ENCODE measurements around the gene P2RY6.

Gene P2RY6

DNA sequence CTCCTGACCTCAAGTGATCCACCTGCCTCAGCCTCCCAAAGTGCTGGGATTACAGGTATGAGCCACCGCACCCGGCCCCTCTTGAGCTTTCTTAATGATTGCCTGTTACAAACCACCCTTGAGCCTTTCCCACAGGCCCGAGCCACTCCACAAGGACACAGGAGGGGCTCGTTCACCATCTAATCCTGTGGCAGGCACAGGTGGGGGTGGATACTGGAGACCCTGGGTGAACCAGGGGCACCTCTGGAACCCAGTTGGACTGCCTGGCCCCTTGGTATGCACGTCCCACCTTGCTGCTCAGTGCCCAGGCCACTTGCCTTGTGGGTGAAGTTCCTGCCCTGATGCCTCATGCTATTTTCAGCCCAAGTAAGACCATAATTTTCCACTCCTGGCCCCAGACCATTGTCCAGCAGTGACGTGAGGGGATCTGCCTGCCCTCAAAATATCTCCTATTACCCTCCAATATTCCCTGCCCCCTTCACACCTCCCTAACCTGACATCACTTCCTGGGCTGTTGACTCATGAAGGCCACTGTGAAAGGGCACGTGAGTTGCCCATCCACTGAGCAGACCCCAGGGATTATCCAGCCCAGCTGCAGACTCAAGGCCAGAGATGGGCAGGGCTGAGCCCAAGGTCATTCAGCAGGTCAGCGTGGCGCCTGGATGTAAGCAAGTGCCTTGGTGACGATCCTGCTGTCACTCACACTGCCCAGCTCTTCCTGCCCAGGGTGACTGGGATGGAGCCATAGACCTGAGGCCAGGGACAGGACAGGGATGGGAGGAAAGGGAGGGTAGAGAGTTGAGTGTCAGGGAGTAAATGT lies 34.5 kb upstream of the P2RY6 start:
- DNase-seq = no peak

- no peak for DNase-seq
Observed at GRCh38 chr11:73239111-73239521, 33.0 kb upstream of the P2RY6 start.

GRCh38 chr11:73239571-73240189 lies 32.5 kb upstream of the P2RY6 start:
- no peak for DNase-seq

DNA sequence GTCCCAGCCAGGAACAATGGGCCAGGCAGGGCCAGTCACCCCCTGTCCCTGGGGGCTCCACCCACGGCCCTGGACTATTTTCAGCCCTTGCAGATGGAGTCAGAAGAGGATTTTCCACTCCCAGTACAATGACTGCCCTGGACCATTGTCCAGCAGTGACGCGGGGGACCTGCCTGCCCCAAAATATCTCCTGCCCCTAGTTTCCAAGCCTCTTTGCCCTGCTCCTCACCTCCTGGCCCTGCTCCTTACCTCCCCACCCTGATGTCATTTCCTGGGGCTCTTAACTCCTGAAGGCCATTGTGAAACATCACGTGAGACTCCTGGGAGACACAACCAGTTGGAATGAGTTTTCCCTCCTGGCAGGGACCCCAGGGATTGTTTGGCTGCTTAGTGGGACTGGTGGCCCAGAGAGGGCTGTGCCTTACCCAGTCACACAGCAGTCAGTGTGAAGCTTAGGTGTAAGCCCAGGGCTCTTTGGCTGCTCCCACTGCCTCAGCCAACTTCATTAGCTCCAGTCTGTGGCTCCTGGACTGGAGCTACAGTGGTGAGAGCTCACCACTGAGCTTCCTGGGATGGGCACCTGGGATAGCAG lies 31.9 kb upstream of the P2RY6 start:
- no peak for DNase-seq

- DNase-seq = no peak
Observed at GRCh38 chr11:73241300-73241699, 30.8 kb upstream of the P2RY6 start.

- peak in 1 of 2 donors; percentile 85 for DNase-seq
Observed at GRCh38 chr11:73242251-73243092, 29.7 kb upstream of the P2RY6 start.

GRCh38 chr11:73243093-73243485 lies 29.0 kb upstream of the P2RY6 start:
- no peak for DNase-seq

- no peak for DNase-seq
Observed at GRCh38 chr11:73244589-73245240, 27.4 kb upstream of the P2RY6 start.

DNA sequence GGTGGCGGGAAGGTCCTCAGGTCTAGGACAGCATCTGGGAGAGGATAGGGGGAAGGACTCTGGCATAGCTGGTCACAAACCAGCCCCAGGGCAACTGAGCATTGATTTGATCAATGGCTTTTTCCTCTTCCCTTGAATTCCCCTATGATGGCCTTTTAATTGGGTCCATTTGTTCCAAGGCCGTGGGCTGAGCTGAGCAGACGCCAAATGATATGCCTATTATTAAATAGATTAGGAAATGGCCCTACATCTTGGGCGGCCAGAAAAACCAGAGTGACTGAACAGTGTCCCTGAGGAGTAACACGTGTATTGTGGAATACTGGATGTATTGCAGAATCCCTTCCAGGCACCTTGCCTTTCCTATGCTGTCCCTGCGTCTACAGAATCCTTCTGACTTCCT lies 26.7 kb upstream of the P2RY6 start:
- DNase-seq = no peak

DNA sequence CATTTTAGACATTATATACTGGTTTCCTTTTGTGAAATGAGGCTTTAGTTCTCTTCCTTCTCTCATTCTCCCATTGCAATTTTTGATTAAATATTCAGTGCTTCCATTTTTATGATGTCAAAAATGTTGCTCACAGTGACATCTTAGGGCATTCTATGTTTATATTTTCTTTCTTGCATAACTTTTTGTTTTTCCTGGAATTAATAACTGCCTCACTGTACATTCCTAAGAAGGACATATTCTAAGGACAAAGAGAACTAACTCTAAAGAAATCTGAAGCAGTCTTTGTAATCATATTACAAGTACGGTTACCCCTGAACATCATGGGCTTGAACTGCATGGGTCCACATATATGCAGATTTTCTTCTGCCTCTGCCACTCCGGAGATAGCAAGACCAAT lies 25.8 kb upstream of the P2RY6 start:
- DNase-seq = no peak

DNA sequence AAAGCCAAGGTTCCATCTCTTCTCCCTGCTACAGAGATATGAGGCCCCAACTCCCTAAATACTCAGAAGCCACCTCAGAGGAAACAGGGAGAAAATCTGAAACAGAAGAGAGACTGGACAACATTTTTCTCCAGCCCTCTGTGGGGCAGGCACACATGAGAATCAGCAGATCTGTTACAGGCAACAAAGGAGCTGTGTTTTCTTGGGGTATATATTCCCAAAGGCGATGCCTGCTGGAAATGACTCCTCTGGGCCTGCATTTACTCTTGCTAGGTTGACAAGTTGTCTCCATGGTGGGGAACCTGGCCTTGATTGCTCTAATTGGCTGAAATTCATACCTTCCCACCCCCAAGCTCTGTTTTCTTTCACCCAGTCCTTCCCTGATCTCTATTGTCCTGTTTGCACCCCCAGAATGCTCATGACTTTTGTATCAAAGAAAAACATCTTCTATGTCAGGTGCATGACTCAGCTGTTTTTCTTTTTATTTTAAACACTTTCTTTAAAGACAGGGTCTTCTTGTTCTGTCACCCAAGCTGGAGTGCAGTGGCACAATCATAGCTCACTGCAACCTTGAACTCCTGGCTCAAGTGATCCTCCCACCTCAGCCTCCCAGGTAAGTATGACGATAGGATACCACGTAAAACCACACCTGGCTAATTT lies 23.5 kb upstream of the P2RY6 start:
- DNase-seq = no peak

GRCh38 chr11:73249304-73249703 lies 22.8 kb upstream of the P2RY6 start:
- no peak for DNase-seq

DNA sequence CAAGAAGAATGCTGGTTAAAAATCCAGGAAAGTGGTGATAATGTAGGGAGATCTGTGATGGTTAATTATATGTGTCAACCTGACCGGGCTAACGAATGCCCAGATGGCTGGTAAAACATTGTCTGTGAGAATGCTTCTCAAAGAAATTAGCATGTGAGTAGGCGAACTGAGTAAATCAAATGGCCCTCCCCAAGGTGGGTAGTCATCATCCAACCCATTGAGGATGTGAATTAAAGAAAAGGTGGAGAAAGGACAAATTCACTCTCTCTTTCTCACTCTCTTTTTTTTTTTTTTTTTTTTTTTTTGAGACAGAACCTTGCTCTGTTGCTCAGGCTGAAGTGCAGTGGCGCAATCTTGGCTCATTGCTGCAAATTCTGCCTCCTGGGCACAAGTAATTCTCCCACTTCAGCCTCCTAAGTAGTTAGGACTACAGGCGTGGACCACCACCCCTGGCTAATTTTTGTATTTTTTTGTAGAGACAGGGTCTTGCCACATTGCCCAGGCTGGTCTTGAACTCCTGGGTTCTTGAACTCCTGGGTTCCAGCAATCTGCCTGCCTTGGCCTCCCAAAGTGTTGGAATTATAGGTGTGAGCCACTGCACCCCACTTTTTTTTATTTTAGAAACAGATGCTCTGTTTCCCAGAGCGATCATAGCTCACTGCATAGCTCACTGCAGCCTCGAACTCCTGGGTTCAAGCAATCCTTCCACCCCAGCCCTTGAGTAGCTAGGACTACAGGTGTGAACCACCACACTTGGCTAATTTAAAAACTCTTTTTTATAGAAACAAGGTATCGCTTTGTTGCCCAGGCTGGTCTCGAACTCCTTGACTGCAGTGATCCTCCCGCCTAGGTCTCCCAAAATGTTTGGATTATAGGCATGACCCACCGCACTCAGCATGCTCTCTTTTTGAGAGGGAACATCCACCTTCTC lies 22.0 kb upstream of the P2RY6 start:
- no peak for DNase-seq

DNA sequence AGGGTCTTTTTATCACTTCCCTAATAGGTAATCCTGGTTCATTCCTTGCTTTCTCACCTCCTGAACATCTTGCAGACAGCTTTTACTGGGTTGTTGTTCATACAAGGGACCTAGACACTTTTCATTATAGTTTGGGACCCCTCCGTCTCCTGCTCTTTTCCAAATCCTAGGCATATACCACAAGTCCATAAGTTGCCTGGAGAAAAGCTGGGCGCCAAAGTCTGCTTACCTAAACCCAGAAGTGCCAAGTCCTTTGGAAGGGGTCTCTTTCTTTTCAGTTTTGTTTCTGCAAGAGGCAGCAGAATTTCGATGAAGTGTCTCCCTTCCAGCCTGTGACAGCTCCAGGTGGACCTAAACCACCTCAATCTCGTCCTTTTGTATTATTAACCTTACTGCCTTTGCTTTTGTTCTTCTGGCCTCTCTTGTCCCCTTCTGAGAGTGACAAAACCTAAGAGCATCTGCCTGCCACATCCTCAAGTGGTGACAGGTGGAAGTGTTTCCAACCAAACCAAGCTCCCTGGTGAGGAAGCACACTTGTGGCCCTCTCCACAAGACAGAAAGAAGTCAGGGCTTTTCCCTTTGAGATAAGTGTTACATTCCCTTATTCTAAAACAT lies 19.5 kb upstream of the P2RY6 start:
- no peak for DNase-seq

DNA sequence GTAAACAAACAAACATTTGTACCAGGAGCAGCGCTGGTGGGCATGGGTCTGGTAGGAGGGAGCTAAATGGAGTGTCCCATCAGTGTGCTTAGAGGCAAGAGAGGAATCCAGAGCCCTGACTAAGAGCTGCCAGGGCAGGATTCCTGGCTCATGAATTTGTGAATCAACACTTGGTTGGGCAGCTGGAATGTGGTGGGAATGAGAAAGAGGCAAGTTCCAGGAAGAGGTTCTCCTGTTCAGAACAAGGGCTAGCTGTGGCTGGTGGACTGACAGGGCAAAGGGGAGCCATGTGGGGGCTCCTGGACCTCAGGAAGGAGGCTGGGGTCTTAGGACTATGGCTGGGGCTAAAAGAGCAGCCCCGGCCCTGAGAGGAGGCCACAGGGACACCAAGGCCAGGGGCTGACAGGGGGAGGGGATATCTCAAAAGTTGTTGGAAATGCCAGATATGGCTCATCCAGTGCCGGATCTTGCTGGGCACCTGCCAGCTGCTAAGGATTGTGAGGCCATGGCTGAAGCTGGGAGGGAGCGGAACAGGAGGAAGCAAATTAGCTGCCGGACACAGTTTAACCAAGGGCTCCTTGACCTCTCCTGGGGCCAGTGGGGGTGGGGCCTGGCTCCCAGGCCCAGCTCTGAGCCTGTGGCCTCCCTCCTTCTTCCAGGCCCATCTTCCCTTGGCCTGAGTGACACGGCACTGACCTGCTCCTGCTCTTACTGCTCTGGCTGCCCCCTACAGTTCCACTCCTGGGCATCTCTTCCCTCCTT lies 14.6 kb upstream of the P2RY6 start:
- no peak for DNase-seq

GRCh38 chr11:73258104-73259035 lies 13.8 kb upstream of the P2RY6 start:
- no peak for DNase-seq

- DNase-seq = no peak
Observed at GRCh38 chr11:73259406-73260126, 12.6 kb upstream of the P2RY6 start.

DNA sequence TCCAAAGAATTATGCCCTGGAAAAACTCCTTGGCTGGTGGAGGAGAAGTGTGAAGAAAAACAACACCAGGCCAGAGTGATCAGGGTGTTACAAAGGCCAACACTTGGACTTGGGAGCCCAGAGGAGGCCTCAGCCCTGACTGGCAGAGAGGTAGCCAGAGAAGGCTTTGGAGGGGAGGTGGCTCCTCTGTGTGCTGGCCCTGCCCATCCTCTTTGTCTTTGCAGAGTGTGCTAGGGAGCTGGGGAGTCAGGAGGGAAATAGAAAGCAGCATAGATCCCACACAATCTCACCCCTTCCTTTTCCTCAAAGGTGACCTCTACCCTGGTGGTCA lies 12.0 kb upstream of the P2RY6 start:
- no peak for DNase-seq

Data from bone marrow (tissue), 2 donors.